Breast epithelium (tissue), 4 donors: ENCODE results near the gene FAM53A. TPM values are rescaled to one million over a fixed set of nuclear protein-coding genes. Genes with fewer than 3 reads are reported as not detected.
A peak's percentile ranks its signal among the peaks of the same experiment; 100 is the strongest.

Experiments
- DNase-seq, 2 donors: peaks; one replicate each; pipeline ENCODE4 v3.0.0-alpha.2; 2019; ENCODE audit warnings: low spot score in 2 of 2
- H3K27ac ChIP-seq, 2 donors: fragments of 200-600 bp; sonication (generic) in 1 of 2; one replicate each; pipeline ENCODE4 v1.5.1; 2016 to 2019; ENCODE audit warnings: mild to moderate bottlenecking in 1 of 2
- H3K27me3 ChIP-seq, 2 donors: fragments of 200-600 bp; sonication (generic) in 1 of 2; one replicate each; pipeline versions ENCODE4 v1.5.1 to v1.6.0; 2017 to 2019; ENCODE audit warnings: control low read depth in 1 of 2, mild to moderate bottlenecking in 1 of 2
- H3K36me3 ChIP-seq: fragments of 200-600 bp; one replicate; pipeline ENCODE4 v1.5.1; 2019
- H3K4me1 ChIP-seq, 2 donors: fragments of 200-600 bp; sonication (generic); one replicate each; pipeline ENCODE4 v1.5.1; 2016 to 2019; ENCODE audit warnings: control low read depth in 1 of 2
- H3K4me3 ChIP-seq, 3 donors: fragments of 200-600 bp; sonication (generic); 1 replicate in 2 of 3; 2 replicates in 1 of 3; pipeline ENCODE4 v1.5.1; 2016 to 2019; ENCODE audit warnings: mild to moderate bottlenecking in 3 of 3, moderate library complexity in 2 of 3
- H3K9me3 ChIP-seq, 2 donors: fragments of 200-600 bp; sonication (generic) in 1 of 2; one replicate each; pipeline ENCODE4 v1.5.1; 2016 to 2019; ENCODE audit warnings: control low read depth in 1 of 2
- POLR2A ChIP-seq: fragments of 450-650 bp; IDR thresholded peaks from one replicate; pipeline ENCODE4 v1.6.1; 2016; ENCODE audit warnings: antibody characterized with exemption, mild to moderate bottlenecking, moderate library complexity
- POLR2AphosphoS5 ChIP-seq, 3 donors: sonication (generic); formaldehyde crosslinking; IDR thresholded peaks; one replicate each; pipeline ENCODE4 v1.6.1; 2017; ENCODE audit warnings: antibody characterized with exemption in 3 of 3
- intact Hi-C: fragments of 100-400 bp; cut with DNase I; formaldehyde crosslinking; loops from one replicate; pipeline ENCODE4 v1.15.1; 2023; ENCODE audit warnings: low total_unique reads
- total RNA-seq, 3 donors: library from RNA; depleted of rRNA; stranded (reverse); fragments of >200 nt; gene quantifications; one replicate each; pipeline ENCODE4 v1.1.0, GENCODE V29; 2016
- TF ChIP-seq, protein P1 (sequence below), 3 donors: fragments of 450-650 bp; IDR thresholded peaks; one replicate each; pipeline ENCODE4 v1.5.1; 2016 to 2017; ENCODE audit warnings: antibody characterized with exemption in 3 of 3, mild to moderate bottlenecking in 3 of 3, moderate library complexity in 3 of 3

The FAM53A gene
- total RNA-seq, 3 donors from 2014 or later: 3.7 to 7.2 (median 4.6) TPM

GRCh38 chr4:1728061-1728980 lies 44.2 kb upstream of the FAM53A start:
- Histone ChIP-seq H3K27ac (peak overlapping the region in 1 of 2 donors; percentile 61), H3K27me3 (no peaks in the 10 kb centered on the region), H3K4me3 (peak overlapping the region in 2 of 3 donors; percentile 1 to 7), H3K9me3 (no peaks in the 10 kb centered on the region), H3K36me3 (no peaks in the 10 kb centered on the region), H3K4me1 (no peaks in the 10 kb centered on the region)
- intact Hi-C loops: no loop called here
- DNase-seq: no peak
- TF ChIP-seq POLR2A (no peak), POLR2AphosphoS5 (IDR thresholded peaks at IDR 0.05) (no peak)
- TF ChIP-seq, protein P1, sequence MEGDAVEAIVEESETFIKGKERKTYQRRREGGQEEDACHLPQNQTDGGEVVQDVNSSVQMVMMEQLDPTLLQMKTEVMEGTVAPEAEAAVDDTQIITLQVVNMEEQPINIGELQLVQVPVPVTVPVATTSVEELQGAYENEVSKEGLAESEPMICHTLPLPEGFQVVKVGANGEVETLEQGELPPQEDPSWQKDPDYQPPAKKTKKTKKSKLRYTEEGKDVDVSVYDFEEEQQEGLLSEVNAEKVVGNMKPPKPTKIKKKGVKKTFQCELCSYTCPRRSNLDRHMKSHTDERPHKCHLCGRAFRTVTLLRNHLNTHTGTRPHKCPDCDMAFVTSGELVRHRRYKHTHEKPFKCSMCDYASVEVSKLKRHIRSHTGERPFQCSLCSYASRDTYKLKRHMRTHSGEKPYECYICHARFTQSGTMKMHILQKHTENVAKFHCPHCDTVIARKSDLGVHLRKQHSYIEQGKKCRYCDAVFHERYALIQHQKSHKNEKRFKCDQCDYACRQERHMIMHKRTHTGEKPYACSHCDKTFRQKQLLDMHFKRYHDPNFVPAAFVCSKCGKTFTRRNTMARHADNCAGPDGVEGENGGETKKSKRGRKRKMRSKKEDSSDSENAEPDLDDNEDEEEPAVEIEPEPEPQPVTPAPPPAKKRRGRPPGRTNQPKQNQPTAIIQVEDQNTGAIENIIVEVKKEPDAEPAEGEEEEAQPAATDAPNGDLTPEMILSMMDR (IDR thresholded peaks at IDR 0.05): no peak

- no peak for TF ChIP-seq POLR2A
- TF ChIP-seq, protein P1 (IDR thresholded peaks at IDR 0.05): no peak
- TF ChIP-seq POLR2AphosphoS5 (IDR thresholded peaks at IDR 0.05): no peak
- no peaks in the 10 kb centered on the region for H3K36me3 ChIP-seq
- peak in 1 of 2 donors; percentile 63 for DNase-seq
- intact Hi-C loops: no loop called here
- no peaks in the 10 kb centered on the region for H3K27me3 ChIP-seq
- H3K27ac ChIP-seq: peak overlapping the region in 1 of 2 donors; percentile 61
- H3K4me1 ChIP-seq: no peaks in the 10 kb centered on the region
- H3K4me3 ChIP-seq: peak overlapping the region in 2 of 3 donors; percentile 1 to 7
- H3K9me3 ChIP-seq: no peaks in the 10 kb centered on the region
Observed at GRCh38 chr4:1727117-1728031, 43.3 kb upstream of the FAM53A start.

- TF ChIP-seq POLR2A (no peak), POLR2AphosphoS5 (IDR thresholded peaks at IDR 0.05) (no peak)
- TF ChIP-seq, protein P1 (IDR thresholded peaks at IDR 0.05): peak; percentile 85 to 88 (median 86)
- Histone ChIP-seq H3K27ac (peak overlapping the region; percentile 34 to 61), H3K9me3 (no peaks in the 10 kb centered on the region), H3K27me3 (no peaks in the 10 kb centered on the region), H3K36me3 (no peaks in the 10 kb centered on the region), H3K4me3 (no peak overlapping the region), H3K4me1 (peaks cover 5 to 7% of the 10 kb centered on the region in 2 donors)
- intact Hi-C loops: no loop called here
- peak; percentile 75 to 86 for DNase-seq
Observed at GRCh38 chr4:1726146-1726934, 42.2 kb upstream of the FAM53A start.

GRCh38 chr4:1725521-1725920 lies 41.4 kb upstream of the FAM53A start:
- H3K4me3 ChIP-seq: no peak overlapping the region
- H3K4me1 ChIP-seq: peaks cover 5 to 7% of the 10 kb centered on the region in 2 donors
- no peak overlapping the region for H3K27ac ChIP-seq
- TF ChIP-seq POLR2A (no peak), POLR2AphosphoS5 (IDR thresholded peaks at IDR 0.05) (no peak)
- TF ChIP-seq, protein P1 (IDR thresholded peaks at IDR 0.05): no peak
- no peaks in the 10 kb centered on the region for H3K36me3 ChIP-seq
- intact Hi-C loops: no loop called here
- no peaks in the 10 kb centered on the region for H3K27me3 ChIP-seq
- DNase-seq: no peak
- no peaks in the 10 kb centered on the region for H3K9me3 ChIP-seq
